Measurements from ENCODE around the gene CNPY1.

The CNPY1 gene

GRCh38 chr7:155466142-155466813 lies 80.1 kb downstream of the CNPY1 start:
- no peak for DNase-seq (ENCODE audit: low read depth)

- no peak for DNase-seq (ENCODE audit: low read depth)
Measured at GRCh38 chr7:155465761-155466141, 80.6 kb downstream of the CNPY1 start.

GRCh38 chr7:155464948-155465739 lies 81.2 kb downstream of the CNPY1 start:
- DNase-seq (ENCODE audit: low read depth) = no peak

DNA sequence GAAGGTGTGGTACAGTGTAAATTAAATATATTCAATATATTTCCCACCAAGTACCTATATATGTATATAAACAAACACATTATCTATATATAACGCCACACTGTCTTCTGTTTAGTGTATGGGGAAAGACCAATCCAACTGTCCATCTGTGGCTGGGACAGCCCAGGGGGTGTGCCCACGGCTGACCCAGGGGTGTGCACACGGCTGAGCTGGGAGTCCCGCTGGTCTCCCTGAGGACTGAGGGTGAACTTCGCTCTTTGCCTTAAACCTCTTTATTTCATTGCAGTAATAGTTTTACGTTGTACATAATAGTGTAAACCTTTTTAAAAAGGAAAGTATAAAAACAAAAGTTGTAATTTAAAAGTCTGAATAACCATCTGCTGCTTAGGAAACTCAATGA lies 82.2 kb downstream of the CNPY1 start:
- DNase-seq (ENCODE audit: low read depth) = no peak

GRCh38 chr7:155463114-155463811 lies 83.1 kb downstream of the CNPY1 start:
- DNase-seq (ENCODE audit: low read depth) = no peak

- no peak for DNase-seq (ENCODE audit: low read depth)
Measured at GRCh38 chr7:155462163-155462735, 84.1 kb downstream of the CNPY1 start.

- no peak for DNase-seq (ENCODE audit: low read depth)
Measured at GRCh38 chr7:155461631-155462030, 84.7 kb downstream of the CNPY1 start.

GRCh38 chr7:155460926-155461613 lies 85.3 kb downstream of the CNPY1 start:
- no peak for DNase-seq (ENCODE audit: low read depth)

DNA sequence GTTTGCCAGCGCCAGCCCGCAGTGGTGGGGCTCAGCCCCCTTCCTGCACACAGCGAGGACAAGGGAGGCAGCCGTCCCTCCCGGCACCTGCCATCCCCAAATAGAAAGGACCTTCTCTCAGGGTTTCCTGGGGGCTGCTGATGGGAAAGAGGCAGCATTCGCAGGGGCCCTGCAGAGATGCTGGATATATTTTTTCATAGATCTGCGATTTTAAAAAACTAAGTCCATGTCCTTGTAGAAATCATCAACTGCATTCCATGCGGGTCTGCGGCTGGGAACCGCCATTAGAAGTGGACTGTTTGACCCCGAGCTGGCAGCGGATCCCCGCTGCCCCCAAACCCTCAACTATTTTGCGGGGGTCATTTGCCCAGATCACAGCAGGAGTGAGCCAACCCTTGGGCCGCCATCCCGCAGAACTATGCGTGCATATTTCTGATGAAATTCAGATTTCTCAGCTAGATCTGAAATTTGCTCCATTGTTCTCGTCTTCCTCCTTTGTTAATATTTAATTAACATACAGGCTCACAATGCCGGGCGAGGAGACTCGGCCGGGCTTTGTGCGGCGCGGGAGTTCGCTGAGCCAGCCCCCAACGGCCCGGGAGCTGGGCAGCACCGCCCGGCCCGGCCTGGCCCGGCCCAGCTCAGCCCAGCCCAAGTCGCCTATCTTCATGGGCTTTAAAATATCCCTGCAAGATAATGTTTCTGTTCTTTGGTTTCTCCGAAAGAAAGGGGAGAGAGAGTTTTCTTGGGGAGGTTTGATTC lies 86.5 kb downstream of the CNPY1 start:
- no peak for DNase-seq (ENCODE audit: low read depth)

DNA sequence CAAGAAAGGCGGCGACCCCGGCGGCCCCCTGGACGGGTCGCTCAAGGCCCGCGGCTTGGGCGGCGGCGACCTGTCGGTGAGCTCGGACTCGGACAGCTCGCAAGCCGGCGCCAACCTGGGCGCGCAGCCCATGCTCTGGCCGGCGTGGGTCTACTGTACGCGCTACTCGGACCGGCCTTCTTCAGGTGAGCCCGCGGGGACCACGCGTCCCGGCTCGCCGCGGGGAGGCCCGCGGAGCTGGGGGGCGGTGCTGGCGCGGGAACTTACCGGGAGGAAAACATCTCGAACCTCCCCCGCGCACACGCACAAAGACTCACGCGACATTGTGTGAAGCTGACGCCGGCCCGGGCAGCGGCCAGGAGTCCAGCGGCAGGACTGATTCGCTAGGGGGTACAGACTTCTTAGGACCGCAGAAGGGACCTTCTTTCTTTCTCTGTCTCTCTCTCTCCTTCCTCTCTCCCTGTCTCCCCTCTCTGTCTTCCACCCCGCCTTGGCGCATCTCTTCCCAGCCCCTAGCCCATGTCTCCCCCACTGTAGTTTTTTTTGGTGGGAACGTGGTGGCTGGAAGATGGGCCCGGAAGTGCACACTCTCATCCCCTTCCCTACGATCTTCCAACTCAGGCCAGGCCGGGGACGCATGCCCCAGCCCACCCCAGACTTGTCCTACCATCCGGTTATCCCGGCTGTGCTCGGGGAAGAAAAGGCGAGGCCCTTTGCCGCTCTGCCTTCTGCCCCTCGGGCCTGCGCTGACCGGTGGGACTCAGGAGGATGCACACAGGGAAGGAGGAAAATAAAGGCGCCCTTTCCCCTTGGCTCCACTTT lies 87.3 kb downstream of the CNPY1 start:
- DNase-seq (ENCODE audit: low read depth) = no peak

DNA sequence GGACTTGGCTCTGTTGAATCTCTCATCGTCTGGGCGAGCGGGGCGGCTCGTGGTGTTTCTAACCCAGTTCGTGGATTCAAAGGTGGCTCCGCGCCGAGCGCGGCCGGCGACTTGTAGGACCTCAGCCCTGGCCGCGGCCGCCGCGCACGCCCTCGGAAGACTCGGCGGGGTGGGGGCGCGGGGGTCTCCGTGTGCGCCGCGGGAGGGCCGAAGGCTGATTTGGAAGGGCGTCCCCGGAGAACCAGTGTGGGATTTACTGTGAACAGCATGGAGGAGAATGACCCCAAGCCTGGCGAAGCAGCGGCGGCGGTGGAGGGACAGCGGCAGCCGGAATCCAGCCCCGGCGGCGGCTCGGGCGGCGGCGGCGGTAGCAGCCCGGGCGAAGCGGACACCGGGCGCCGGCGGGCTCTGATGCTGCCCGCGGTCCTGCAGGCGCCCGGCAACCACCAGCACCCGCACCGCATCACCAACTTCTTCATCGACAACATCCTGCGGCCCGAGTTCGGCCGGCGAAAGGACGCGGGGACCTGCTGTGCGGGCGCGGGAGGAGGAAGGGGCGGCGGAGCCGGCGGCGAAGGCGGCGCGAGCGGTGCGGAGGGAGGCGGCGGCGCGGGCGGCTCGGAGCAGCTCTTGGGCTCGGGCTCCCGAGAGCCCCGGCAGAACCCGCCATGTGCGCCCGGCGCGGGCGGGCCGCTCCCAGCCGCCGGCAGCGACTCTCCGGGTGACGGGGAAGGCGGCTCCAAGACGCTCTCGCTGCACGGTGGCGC lies 88.1 kb downstream of the CNPY1 start, which contains the start of gene EN2:
EN2 (plus strand) TSS at position 19 of the 767 bp plus-strand sequence; CDS start at position 268, 249 bp downstream.
- DNase-seq (ENCODE audit: low read depth) = no peak

GRCh38 chr7:155457544-155458110 lies 88.7 kb downstream of the CNPY1 start:
- no peak for DNase-seq (ENCODE audit: low read depth)

GRCh38 chr7:155456738-155457543 lies 89.4 kb downstream of the CNPY1 start:
- no peak for DNase-seq (ENCODE audit: low read depth)

DNA sequence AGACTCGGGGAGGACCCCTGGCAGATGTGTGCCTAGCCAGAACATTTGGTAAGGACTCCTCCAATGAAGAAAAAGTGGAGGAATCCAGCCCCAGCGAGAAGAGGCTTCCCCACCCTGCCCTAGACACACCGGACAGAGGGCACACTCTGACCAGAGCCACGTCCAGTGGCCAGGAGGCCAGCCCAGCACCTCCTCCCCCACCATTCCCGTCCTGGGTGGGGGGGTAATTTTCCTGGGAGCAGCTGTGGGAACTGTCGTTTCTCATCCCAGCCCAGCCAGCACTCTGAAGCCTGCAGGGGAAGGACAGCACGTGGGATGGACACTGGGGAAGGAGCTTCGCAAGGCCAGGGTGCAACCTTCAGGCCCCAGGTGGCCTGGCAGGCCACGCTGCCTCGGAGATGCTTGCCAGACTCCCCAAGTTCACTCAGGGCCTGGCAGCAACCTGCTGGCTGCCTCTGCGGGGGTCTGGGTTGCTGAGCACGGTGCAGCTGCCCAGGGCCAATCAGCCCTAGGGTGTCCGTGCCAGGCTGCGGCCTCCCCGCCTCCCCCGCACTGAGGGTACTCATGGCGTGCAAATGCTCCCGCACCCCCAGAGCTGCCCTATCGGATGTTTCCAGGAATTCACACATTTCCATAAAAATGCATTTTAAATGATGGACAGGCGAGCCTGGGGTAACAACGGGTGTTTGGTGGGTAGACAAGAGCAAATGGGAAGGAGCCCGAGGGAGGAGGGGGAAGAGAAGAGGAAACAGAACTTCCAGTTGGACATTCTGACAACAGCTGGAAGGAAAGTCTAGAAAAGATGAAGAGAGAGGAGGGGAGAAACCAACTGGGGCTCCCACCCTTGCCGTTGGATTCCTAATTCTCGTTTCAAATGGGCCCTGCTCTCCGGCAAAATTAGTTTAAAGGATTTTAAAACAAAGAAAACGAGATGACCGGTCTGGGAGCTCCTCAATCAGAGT lies 90.3 kb downstream of the CNPY1 start:
- DNase-seq (ENCODE audit: low read depth) = no peak

DNA sequence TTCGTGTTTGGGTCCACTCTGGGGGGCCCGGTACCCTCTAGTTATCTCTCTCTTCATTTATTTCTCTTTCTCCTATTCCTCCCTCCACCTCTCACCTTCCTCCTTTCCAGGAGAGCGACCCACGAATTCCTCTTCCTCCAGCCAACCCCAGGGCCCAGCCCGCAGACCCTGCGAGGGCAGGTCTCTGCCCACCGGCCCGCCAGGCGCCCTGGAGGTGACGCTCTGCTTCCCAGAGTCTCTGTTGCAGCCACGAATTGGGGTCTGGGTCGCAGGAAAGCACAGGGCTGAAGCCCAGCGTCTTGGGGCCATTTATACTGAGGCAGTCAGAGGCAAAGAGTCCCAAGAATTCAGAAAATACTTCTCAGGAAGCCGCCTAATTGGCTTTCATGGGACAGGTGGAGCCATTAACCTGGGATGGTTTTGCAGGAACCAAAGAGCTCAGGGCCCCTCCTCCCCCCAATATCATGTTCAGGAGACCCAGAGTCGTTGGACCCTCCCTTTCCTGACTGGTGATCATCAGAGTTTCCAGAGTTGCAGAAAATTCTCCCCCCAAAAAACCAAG lies 91.1 kb downstream of the CNPY1 start:
- no peak for DNase-seq (ENCODE audit: low read depth)

- DNase-seq (ENCODE audit: low read depth) = no peak
Measured at GRCh38 chr7:155454183-155455112, 91.9 kb downstream of the CNPY1 start.

All from stimulated activated CD8-positive, alpha-beta memory T cell treated with anti-CD3 and anti-CD28 coated beads, Interleukin-12 subunit alpha, Interleukin-12 subunit beta, amount 100 ng/mL, for 1 hour (primary cell).